GM19240 (cell line): ENCODE data around the gene SDS.
A peak's percentile ranks its signal among the peaks of the same experiment; 100 is the strongest.
"Not testable (repeated sequence)": the region's sequence is repeated elsewhere in the genome, so short reads cannot be mapped to it uniquely, and the experiment has no call there.

Experiments
- DNase-seq: peaks from one replicate; pipeline ENCODE4 v3.0.0; 2011; ENCODE audit warnings: low spot score; ENCODE audit not compliant: insufficient read length

The SDS gene

GRCh38 chr12:113378291-113378690, 25.4 kb downstream of the SDS start:
- DNase-seq = no peak

GRCh38 chr12:113374823-113375428, 28.8 kb downstream of the SDS start:
- no peak for DNase-seq

- DNase-seq = no peak
Measured at GRCh38 chr12:113373969-113374368, 29.7 kb downstream of the SDS start.

- no peak for DNase-seq
Measured at GRCh38 chr12:113373440-113373839, 30.2 kb downstream of the SDS start.

GRCh38 chr12:113372371-113372770, 31.3 kb downstream of the SDS start:
- DNase-seq = no peak

GRCh38 chr12:113371808-113372207, 31.9 kb downstream of the SDS start:
- DNase-seq = no peak

- no peak for DNase-seq
Measured at GRCh38 chr12:113370923-113371682, 32.6 kb downstream of the SDS start.

- no peak for DNase-seq
Measured at GRCh38 chr12:113369391-113369985, 34.2 kb downstream of the SDS start.

GRCh38 chr12:113368331-113368730, 35.4 kb downstream of the SDS start:
- no peak for DNase-seq

GRCh38 chr12:113366827-113367226, 36.9 kb downstream of the SDS start:
- DNase-seq = no peak

GRCh38 chr12:113365639-113366395, 37.9 kb downstream of the SDS start:
- no peak for DNase-seq

- no peak for DNase-seq
Measured at GRCh38 chr12:113364698-113365097, 39.0 kb downstream of the SDS start.

- DNase-seq = no peak
Measured at GRCh38 chr12:113361574-113362370, 41.9 kb downstream of the SDS start.

- DNase-seq = no peak
Measured at GRCh38 chr12:113359939-113360748, 43.5 kb downstream of the SDS start.

GRCh38 chr12:113359133-113359938, 44.4 kb downstream of the SDS start:
- no peak for DNase-seq

- peak; percentile 96 for DNase-seq
Measured at GRCh38 chr12:113358381-113359132, 45.1 kb downstream of the SDS start, which contains the start of gene PLBD2. Gene PLBD2, plus strand, starts transcription at chr12:113358587. Its CDS starts 14 bp downstream, at chr12:113358601.

- DNase-seq = not testable (repeated sequence)
Measured at GRCh38 chr12:113354192-113354591, 49.5 kb downstream of the SDS start.

- no peak for DNase-seq
Measured at GRCh38 chr12:113351089-113351488, 52.6 kb downstream of the SDS start.
